ENCODE data around the gene MAST4.

Gene MAST4

GRCh38 chr5:67144183-67144639 is 548.0 kb downstream of the MAST4 start:
- Histone ChIP-seq H3K27ac (replicated peaks) (no peak overlapping the region), H3K4me3 (replicated peaks; ENCODE audit: insufficient read depth, low read length) (no peak overlapping the region), H3K27me3 (ENCODE audit: insufficient read depth, poor library complexity, severe bottlenecking) (no peaks in the 10 kb centered on the region)
- TF ChIP-seq GABPA (IDR thresholded peaks at IDR 0.05; ENCODE audit: low read depth) (no peak), REST (IDR thresholded peaks at IDR 0.05; ENCODE audit: insufficient replicate concordance, low read depth) (no peak)
- no peak for DNase-seq (ENCODE audit: low read depth in 1 of 2, low spot score in 1 of 2)

GRCh38 chr5:67146574-67146973 is 550.4 kb downstream of the MAST4 start:
- H3K27ac ChIP-seq (replicated peaks) = no peak overlapping the region
- DNase-seq (ENCODE audit: low read depth in 1 of 2, low spot score in 1 of 2) = peak in 1 of 2 experiments; percentile 17
- H3K27me3 ChIP-seq (ENCODE audit: insufficient read depth, poor library complexity, severe bottlenecking) = no peaks in the 10 kb centered on the region
- H3K4me3 ChIP-seq (replicated peaks; ENCODE audit: insufficient read depth, low read length) = no peak overlapping the region
- TF ChIP-seq POLR2AphosphoS5 (IDR thresholded peaks at IDR 0.05; ENCODE audit: low read depth) (no peak), SPI1 (IDR thresholded peaks at IDR 0.05; ENCODE audit: borderline replicate concordance, low read depth) (no peak), GABPA (IDR thresholded peaks at IDR 0.05; ENCODE audit: low read depth) (no peak), REST (IDR thresholded peaks at IDR 0.05; ENCODE audit: insufficient replicate concordance, low read depth) (no peak), CTCF (IDR thresholded peaks at IDR 0.05; ENCODE audit: insufficient read depth, low read length) (no peak)

GRCh38 chr5:67146981-67147380 is 550.8 kb downstream of the MAST4 start:
- TF ChIP-seq POLR2AphosphoS5 (IDR thresholded peaks at IDR 0.05; ENCODE audit: low read depth) = no peak
- Histone ChIP-seq H3K4me3 (replicated peaks; ENCODE audit: insufficient read depth, low read length) (no peak overlapping the region), H3K27ac (replicated peaks) (no peak overlapping the region), H3K27me3 (ENCODE audit: insufficient read depth, poor library complexity, severe bottlenecking) (no peaks in the 10 kb centered on the region)
- DNase-seq (ENCODE audit: low read depth in 1 of 2, low spot score in 1 of 2) = no peak

- Histone ChIP-seq H3K27me3 (ENCODE audit: insufficient read depth, poor library complexity, severe bottlenecking) (no peaks in the 10 kb centered on the region), H3K4me3 (replicated peaks; ENCODE audit: insufficient read depth, low read length) (no peak overlapping the region), H3K27ac (replicated peaks) (no peak overlapping the region)
- no peak for TF ChIP-seq REST (IDR thresholded peaks at IDR 0.05; ENCODE audit: insufficient replicate concordance, low read depth)
- TF ChIP-seq CTCF (IDR thresholded peaks at IDR 0.05; ENCODE audit: insufficient read depth, low read length) = no peak
- no peak for TF ChIP-seq POLR2AphosphoS5 (IDR thresholded peaks at IDR 0.05; ENCODE audit: low read depth)
- no peak for TF ChIP-seq GABPA (IDR thresholded peaks at IDR 0.05; ENCODE audit: low read depth)
- no peak for TF ChIP-seq SPI1 (IDR thresholded peaks at IDR 0.05; ENCODE audit: borderline replicate concordance, low read depth)
- DNase-seq (ENCODE audit: low read depth in 1 of 2, low spot score in 1 of 2) = no peak
Observed at GRCh38 chr5:67147760-67148159, 551.6 kb downstream of the MAST4 start.
